GM10847 (cell line): ENCODE measurements around the gene MPP4.

Source experiments
- POLR2A ChIP-seq: IDR thresholded peaks from 2 replicates; pipeline ENCODE4 v1.6.1; 2011; ENCODE audit not compliant: insufficient read length; ENCODE audit errors: extremely low read depth

The MPP4 gene, protein sequence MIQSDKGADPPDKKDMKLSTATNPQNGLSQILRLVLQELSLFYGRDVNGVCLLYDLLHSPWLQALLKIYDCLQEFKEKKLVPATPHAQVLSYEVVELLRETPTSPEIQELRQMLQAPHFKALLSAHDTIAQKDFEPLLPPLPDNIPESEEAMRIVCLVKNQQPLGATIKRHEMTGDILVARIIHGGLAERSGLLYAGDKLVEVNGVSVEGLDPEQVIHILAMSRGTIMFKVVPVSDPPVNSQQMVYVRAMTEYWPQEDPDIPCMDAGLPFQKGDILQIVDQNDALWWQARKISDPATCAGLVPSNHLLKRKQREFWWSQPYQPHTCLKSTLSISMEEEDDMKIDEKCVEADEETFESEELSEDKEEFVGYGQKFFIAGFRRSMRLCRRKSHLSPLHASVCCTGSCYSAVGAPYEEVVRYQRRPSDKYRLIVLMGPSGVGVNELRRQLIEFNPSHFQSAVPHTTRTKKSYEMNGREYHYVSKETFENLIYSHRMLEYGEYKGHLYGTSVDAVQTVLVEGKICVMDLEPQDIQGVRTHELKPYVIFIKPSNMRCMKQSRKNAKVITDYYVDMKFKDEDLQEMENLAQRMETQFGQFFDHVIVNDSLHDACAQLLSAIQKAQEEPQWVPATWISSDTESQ

DNA sequence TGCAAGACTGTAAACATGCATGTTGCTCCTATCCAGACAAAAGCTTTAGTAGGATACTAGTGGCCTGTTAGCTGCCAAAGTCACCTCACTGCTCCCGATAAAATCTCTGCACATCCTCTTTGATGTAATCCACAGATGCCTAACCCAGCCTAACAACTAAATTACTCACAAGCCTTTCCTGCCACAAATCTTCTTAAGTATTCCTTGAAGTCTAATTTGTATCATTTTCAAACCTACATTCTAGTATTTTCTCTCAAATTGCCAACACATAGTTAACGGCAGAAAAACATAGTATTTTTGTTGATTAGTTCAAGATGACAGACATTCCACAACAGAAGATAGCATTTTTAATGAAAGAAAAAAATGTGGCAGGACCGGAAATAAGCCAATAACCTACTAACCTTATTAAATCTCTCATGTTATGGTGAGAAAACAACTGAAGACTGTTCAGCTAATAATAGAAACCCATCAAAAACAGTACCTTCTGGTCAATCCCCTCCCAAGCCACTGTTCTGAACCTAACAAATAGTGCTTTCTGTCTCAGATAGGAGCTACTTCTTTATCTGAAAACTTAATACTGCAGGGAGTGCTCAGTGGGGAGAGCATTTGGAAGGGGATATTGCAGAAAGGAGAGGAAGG lies at the start of gene MPP4:
Gene MPP4, minus strand, starts transcription at position 57 of the 639 bp plus-strand sequence. CDS start 4,690 bp downstream, outside the sequence.
- TF ChIP-seq POLR2A = no peak

DNA sequence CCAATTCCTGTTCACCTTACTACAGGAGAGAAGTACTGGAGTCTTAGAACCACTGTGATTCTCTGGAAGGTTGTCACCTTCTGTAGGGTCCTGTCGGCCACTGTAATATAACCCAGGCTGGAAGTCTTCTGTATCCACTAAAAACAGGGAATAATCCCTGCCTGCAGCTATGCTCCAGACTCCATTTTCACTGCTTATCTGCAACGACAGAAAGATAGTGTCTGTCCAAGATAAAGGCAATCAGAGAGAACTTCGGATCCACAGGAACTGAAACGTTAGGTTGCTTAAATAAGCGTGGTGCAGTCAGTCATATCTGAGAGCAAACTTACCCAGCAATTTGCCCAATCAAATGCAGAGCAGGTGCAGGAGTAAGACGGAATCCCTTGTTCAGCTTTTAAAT lies 48.1 kb upstream of the MPP4 start:
- TF ChIP-seq POLR2A = no peak

DNA sequence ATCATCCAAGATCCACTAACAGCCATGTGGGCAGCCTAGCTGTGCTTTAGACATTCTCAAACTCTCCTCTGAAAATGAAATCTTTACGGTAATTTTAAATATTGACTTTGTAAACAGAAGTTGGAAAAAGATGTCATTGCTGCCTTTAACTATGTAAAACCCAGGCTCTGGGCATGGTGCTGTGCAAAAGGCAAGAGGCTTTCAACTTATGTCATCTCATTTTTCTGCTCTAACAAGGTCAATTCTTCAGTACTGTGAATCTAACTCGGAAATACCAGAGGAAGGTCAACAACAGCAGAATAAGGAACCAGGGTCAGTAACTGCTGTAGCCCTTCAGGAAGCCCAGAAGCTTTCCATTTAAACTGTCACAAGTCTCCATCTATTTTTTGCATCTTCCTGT lies 37.0 kb upstream of the MPP4 start:
- no peak for TF ChIP-seq POLR2A

DNA sequence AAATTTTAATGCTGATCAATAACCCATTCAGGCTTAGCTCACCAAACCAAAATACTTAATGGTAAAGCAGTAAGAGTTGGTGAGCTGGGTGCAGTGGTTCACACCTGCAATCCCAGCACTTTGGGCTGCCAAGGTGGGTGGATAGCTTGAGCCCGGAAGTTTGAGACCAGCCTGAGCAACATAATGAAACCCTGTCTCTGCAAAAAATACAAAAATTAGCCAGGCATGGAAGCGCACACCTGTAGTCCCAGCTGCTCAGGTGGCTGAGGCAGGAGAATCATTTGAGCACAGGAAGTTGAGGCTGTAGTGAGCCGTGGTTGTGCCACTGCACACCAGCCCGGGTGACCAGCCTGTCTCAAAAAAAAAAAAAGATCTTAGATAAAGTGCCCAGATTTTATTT lies 35.7 kb upstream of the MPP4 start:
- no peak for TF ChIP-seq POLR2A

DNA sequence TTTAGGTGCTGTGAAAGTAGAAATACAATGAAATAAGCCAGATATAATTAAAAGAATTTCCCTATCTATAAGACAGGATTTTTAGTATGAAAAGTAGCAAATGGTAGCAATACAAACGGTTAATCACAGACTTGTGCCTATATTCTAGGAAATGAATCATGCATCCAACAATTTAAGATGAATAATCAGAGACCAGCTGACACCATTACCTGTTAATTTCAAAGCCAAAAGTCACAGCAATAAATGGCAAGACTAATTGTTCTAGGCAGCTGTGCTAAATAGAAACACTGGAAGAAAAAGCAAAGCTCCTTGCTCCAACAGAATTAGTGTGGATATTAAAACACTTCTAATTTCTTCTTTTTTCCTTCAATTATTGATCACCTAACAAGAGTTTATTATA lies 35.1 kb upstream of the MPP4 start:
- TF ChIP-seq POLR2A = no peak

DNA sequence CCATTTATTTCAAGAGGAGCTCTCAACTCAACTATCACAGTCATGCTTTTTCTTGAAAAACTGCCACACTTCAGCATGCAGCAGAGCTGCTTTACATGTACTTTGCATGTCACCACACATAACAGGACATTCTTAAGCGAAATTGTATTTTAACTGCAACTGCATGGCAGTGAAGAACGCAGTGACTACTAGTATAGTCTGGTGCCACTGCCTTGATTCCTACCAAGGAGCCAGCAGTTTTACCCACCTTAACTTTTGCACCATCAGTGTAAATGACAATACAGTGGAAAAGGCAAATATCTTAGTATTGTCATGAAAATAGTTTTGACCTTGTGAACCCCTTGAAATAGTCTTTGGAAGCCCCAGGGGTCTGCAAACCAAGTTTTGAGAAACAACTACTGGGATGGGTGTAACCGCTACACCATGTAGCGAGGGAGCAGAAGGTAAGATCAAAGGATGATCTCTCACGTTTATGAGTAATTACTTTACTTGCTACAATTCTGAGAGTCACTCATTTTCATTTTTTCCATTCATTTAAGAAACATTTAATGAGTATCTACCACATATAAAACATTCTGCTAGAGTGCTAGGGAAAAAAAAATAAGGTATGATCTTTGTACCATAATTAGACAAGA lies 32.3 kb upstream of the MPP4 start:
- TF ChIP-seq POLR2A = no peak

DNA sequence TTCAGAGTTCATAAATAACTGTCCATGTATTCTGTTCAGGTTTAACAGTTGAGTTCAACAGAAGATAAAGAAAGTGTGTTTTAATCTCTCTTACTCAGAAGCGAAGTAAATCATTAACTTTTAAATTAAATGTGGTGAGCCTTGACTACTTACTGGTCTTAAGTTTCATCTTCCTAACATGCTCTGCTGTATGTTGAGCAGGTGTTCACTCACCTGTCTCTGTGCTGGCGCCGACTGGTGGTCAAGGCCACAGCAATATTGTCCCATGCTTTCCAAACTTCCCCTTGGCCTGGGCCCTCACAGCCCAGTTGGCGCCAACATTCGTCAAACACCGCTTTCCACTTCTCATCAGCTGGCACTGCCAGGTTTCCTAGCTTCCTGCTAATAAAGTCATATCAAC lies 17.0 kb upstream of the MPP4 start:
- TF ChIP-seq POLR2A = no peak

DNA sequence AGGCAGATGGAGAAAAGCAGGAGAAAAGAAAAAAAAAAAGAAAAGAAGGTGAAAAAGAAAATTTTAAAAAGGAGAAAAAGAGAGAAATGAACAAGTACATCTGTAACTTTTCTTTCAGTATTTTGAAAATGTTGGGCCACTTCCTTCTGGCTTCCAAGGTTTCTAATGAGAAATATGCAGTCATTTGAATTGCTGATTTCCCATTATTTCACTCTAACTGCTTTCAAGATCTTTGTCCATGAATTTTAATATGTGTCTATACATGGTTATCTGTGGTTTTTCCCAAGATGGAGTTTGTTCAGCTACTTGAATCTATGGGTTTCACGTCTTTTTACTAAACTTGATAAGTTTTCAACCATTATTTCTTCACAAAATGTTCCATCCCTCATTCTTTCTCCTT lies 14.3 kb upstream of the MPP4 start:
- no peak for TF ChIP-seq POLR2A

DNA sequence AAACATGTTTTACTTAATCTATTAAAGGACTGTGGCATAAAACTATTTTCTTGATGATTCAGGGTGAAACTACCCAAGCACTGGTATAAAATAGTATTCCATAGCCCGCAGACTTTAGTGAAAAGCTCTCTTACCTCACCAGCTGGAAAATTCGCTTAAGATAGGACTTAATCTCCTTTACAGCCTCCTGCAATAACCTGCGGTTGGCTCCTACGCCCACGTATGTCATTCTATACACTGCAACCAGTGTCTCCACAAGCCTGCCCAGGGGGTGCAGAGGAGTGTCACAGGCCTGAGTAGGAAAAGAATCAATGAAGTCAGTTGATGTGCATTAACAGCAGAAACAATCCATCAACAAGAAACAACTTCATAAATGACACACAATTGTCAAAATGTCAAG lies 11.3 kb upstream of the MPP4 start:
- TF ChIP-seq POLR2A = no peak

DNA sequence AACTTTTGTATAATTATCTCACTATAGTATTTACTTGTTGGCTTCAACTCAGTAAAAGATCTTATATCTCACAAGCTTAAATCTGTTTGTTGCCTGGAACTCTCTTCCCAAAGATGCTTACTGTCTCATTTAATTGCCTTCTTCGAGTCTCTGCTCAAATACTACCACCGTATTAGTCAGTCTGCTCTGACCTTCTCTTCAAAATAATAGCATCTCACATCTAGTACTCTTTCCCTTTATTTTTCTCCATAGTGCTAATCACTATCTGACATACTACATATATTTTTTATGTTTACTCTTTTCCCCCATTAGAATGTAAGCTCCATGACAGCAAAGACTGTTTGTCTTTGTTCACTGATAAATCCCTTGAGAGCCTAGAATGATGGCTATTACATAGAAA lies 10.6 kb upstream of the MPP4 start:
- TF ChIP-seq POLR2A = no peak

DNA sequence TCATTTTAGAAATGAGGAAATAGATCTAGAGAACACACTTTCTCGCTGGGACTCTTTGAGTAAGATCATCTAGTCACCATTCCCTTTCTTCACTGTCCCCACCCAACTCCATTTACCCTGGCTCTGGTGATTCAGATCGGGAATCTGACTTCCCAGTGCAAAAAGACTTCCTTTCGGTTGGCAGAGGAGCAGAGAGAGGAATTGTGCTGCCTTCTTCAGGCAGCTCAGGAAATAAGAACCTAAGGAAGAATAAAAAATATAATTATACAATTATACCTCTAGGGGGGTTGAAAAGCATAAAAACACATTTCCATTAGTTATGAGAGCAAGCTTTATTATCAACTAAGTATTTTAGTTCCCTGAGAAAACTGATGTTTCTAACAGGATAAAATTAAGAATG lies 9.3 kb upstream of the MPP4 start:
- TF ChIP-seq POLR2A = no peak

DNA sequence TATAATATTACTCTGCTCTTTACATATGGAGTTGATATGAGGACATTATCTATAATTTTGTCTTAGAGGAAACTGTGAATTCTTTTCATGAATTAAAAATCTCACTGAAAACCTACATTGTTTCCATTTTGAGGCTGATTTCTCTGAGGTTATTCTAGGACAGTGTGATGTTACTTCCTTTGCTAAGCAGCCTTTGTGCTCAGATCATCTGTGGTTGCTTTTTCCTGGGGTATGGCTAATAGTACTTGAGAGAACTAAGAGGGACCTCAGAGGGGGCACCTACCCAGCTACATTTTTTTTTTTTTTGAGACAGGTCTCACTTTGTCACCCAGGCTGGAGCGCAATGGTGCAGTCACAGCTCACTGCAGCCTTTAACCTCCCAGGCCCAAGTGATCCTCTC lies 8.7 kb upstream of the MPP4 start:
- no peak for TF ChIP-seq POLR2A

DNA sequence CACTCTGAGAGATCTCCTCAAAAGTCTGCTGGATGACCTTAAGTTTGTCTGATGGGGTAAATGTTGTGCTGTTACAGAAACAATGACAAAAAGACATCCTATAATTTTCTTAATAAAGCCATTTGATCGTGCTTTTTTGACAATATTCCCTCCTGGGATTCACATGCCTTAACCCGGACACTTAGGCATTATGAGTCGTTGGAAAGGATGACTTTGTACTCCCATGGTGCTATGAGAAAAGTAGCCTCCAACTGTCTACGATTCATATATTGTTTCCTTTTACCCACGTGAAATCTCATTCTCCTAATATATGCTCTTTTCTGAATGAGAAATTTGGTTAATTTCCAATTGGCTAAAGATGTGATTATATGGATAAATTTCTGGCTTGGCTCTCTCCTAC lies 6.1 kb upstream of the MPP4 start:
- TF ChIP-seq POLR2A = no peak

DNA sequence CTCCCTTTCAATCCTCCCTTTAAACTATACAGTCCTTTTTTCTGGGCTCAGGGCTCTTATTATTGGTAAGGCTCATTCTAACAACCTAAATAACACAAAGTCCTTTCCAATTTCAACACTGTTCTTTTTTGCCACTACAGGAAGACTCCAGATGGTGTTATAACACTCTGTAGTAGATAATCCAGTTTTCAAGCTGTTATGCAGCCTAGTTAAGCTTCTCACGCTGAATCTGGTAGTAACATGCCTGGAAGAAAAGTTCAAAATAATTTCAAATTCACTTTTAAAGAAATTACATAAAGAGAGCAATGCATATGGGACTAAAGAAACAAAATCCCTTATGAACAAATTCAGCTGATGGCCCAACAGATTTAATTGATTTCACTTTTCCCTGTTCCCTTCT lies 3.2 kb upstream of the MPP4 start:
- no peak for TF ChIP-seq POLR2A

DNA sequence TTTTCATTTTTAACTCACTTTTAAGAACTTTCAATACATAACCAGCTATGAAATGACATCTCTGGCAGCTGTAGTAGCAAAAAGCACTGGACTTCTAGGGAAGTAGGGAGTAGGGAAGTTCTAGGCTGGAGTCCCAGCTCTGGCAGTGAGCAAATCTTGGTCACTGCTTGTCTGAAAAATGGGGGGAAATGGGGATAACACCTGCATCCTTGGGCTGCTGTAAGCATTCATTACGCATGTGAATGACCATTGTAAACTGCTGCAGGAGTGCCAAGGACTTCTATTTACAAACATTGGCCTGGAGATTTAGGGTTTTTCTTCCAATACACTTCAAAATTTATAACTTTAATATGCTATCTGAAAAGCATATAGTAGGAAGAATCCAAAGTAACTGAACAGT lies 972 bp upstream of the MPP4 start:
- no peak for TF ChIP-seq POLR2A

DNA sequence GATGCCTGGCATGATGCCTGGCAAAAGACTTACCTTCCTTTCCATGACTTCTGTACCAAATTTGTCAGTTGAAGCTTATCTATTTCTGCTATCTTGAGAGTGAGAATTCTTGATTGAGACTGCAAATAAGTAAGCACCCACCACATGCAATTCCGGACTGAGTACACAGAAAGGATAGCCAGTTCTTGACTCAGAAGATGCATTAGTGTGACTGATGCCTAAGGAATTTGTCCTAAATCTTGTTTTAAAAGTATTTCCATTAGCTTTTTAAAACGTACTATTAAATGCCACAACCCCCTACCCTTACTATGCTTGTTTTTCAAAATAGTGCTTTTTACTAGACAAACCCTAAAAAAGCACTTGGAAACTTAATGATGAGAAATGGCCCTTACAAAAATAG lies 545 bp downstream of the MPP4 start:
- no peak for TF ChIP-seq POLR2A
